ENCODE measurements around the gene SSH2.

- TF ChIP-seq CTCF (IDR thresholded peaks at IDR 0.05), result no peak
- no peak for TF ChIP-seq POLR2A (IDR thresholded peaks at IDR 0.05)
These were observed 321.0 kb downstream of the SSH2 start for GRCh38 chr17:29608986-29609385.

Data from thyroid gland (tissue), 4 donors.